Measurements from ENCODE around the gene MRPS27. TPM values are rescaled to one million over a fixed set of nuclear protein-coding genes. Genes with fewer than 3 reads are reported as not detected.

Gene MRPS27
- total and polyA plus RNA-seq, 9 of the 15 experiments (the other 6 are each of a cell fraction or from before 2014, with no cell fraction given), result 73.6 to 144 (median 106) TPM

GRCh38 chr5:72244862-72245371 is 75.1 kb downstream of the MRPS27 start (continued):
- TF ChIP-seq, protein P1, sequence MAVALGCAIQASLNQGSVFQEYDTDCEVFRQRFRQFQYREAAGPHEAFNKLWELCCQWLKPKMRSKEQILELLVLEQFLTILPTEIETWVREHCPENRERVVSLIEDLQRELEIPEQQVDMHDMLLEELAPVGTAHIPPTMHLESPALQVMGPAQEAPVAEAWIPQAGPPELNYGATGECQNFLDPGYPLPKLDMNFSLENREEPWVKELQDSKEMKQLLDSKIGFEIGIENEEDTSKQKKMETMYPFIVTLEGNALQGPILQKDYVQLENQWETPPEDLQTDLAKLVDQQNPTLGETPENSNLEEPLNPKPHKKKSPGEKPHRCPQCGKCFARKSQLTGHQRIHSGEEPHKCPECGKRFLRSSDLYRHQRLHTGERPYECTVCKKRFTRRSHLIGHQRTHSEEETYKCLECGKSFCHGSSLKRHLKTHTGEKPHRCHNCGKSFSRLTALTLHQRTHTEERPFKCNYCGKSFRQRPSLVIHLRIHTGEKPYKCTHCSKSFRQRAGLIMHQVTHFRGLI (CRISPR knock-in tag; IDR thresholded peaks at IDR 0.05), result 0 out of 2 replicates have a peak, but pooled peaks have one; percentile 47
- TF ChIP-seq KLF16 (IDR thresholded peaks at IDR 0.05) (no peak), USF1 (CRISPR knock-in tag; IDR thresholded peaks at IDR 0.05) (peak; percentile 27; the same call in 1 of the 2 replicates), SPI1 (IDR thresholded peaks at IDR 0.05; ENCODE audit: borderline replicate concordance, low read depth, low read length) (no peak), ELK1 (CRISPR knock-in tag; IDR thresholded peaks at IDR 0.05) (no peak), CTCF (IDR thresholded peaks at IDR 0.05 in 2 of 3, conservative IDR thresholded peaks at IDR 0.05 in 1 of 3; ENCODE audit: insufficient read depth in 2 of 3, low read depth in 1 of 3, low read length in 3 of 3) (peak; percentile 51 to 70 (median 60)), EHMT2 (IDR thresholded peaks at IDR 0.05) (peak; percentile 32; the same call in 1 of the 2 replicates), TCF15 (CRISPR knock-in tag; IDR thresholded peaks at IDR 0.05) (0 out of 2 replicates have a peak, but pooled peaks have one; percentile 74), RBM25 (IDR thresholded peaks at IDR 0.05; ENCODE audit: low read depth, low read length, severe bottlenecking) (no peak), MAZ (CRISPR knock-in tag; conservative IDR thresholded peaks at IDR 0.05 in 1 of 2, IDR thresholded peaks at IDR 0.05 in 1 of 2) (0 out of 4 replicates have a peak, but pooled peaks of 1 of the 2 experiments have one; percentile 34)
- TF ChIP-seq, protein P2, sequence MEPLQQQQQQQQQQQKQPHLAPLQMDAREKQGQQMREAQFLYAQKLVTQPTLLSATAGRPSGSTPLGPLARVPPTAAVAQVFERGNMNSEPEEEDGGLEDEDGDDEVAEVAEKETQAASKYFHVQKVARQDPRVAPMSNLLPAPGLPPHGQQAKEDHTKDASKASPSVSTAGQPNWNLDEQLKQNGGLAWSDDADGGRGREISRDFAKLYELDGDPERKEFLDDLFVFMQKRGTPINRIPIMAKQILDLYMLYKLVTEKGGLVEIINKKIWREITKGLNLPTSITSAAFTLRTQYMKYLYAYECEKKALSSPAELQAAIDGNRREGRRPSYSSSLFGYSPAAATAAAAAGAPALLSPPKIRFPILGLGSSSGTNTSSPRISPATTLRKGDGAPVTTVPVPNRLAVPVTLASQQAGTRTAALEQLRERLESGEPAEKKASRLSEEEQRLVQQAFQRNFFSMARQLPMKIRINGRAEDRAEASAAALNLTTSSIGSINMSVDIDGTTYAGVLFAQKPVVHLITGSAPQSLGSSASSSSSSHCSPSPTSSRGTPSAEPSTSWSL (CRISPR knock-in tag; IDR thresholded peaks at IDR 0.05; ENCODE audit: borderline replicate concordance), result no peak
- TF ChIP-seq, protein P3, sequence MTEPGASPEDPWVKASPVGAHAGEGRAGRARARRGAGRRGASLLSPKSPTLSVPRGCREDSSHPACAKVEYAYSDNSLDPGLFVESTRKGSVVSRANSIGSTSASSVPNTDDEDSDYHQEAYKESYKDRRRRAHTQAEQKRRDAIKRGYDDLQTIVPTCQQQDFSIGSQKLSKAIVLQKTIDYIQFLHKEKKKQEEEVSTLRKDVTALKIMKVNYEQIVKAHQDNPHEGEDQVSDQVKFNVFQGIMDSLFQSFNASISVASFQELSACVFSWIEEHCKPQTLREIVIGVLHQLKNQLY (CRISPR knock-in tag; conservative IDR thresholded peaks at IDR 0.05), result no peak
- TF ChIP-seq, protein P4, sequence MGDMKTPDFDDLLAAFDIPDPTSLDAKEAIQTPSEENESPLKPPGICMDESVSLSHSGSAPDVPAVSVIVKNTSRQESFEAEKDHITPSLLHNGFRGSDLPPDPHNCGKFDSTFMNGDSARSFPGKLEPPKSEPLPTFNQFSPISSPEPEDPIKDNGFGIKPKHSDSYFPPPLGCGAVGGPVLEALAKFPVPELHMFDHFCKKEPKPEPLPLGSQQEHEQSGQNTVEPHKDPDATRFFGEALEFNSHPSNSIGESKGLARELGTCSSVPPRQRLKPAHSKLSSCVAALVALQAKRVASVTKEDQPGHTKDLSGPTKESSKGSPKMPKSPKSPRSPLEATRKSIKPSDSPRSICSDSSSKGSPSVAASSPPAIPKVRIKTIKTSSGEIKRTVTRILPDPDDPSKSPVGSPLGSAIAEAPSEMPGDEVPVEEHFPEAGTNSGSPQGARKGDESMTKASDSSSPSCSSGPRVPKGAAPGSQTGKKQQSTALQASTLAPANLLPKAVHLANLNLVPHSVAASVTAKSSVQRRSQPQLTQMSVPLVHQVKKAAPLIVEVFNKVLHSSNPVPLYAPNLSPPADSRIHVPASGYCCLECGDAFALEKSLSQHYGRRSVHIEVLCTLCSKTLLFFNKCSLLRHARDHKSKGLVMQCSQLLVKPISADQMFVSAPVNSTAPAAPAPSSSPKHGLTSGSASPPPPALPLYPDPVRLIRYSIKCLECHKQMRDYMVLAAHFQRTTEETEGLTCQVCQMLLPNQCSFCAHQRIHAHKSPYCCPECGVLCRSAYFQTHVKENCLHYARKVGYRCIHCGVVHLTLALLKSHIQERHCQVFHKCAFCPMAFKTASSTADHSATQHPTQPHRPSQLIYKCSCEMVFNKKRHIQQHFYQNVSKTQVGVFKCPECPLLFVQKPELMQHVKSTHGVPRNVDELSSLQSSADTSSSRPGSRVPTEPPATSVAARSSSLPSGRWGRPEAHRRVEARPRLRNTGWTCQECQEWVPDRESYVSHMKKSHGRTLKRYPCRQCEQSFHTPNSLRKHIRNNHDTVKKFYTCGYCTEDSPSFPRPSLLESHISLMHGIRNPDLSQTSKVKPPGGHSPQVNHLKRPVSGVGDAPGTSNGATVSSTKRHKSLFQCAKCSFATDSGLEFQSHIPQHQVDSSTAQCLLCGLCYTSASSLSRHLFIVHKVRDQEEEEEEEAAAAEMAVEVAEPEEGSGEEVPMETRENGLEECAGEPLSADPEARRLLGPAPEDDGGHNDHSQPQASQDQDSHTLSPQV (IDR thresholded peaks at IDR 0.05), result peak; percentile 66; the same call in 1 of the 2 replicates
